Measurements from ENCODE around the gene CC2D2B.

DNA sequence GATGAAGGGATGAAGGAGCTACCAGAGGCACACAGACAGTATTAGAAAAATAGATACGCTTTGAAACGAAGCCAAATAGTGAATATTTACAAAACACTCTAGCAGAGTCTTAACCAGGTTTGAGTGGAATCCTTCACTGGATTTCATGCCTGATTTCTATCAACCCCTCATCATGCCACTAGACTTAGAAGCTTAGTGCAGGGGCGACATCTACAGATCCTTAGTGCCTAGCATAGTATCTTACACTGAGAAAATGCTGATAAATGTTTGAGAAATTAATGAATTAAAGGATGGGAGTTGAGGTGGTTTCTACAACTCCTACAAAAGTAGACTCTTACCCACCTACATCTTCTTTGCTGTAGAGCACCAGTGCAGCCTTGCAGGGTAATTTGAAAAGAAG lies 80.9 kb downstream of the CC2D2B start:
- TF ChIP-seq, protein P1, sequence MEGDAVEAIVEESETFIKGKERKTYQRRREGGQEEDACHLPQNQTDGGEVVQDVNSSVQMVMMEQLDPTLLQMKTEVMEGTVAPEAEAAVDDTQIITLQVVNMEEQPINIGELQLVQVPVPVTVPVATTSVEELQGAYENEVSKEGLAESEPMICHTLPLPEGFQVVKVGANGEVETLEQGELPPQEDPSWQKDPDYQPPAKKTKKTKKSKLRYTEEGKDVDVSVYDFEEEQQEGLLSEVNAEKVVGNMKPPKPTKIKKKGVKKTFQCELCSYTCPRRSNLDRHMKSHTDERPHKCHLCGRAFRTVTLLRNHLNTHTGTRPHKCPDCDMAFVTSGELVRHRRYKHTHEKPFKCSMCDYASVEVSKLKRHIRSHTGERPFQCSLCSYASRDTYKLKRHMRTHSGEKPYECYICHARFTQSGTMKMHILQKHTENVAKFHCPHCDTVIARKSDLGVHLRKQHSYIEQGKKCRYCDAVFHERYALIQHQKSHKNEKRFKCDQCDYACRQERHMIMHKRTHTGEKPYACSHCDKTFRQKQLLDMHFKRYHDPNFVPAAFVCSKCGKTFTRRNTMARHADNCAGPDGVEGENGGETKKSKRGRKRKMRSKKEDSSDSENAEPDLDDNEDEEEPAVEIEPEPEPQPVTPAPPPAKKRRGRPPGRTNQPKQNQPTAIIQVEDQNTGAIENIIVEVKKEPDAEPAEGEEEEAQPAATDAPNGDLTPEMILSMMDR (IDR thresholded peaks at IDR 0.05), result no peak
- no peak for TF ChIP-seq POLR2AphosphoS5 (IDR thresholded peaks at IDR 0.05; ENCODE audit: insufficient read depth in 1 of 2, low read depth in 1 of 2)
- no peak for TF ChIP-seq POLR2A (IDR thresholded peaks at IDR 0.05)

All from vagina (tissue), 2 donors.